GM18868 (cell line): ENCODE data around the gene CTCF.

ENCODE experiments used
- ATAC-seq: cut with Tn5 transposase; IDR thresholded peaks from one replicate; pipeline ENCODE4 v1.9.1; 2021; ENCODE audit warnings: mild to moderate bottlenecking, moderate library complexity; ENCODE audit not compliant: unreplicated experiment

CTCF gene

DNA sequence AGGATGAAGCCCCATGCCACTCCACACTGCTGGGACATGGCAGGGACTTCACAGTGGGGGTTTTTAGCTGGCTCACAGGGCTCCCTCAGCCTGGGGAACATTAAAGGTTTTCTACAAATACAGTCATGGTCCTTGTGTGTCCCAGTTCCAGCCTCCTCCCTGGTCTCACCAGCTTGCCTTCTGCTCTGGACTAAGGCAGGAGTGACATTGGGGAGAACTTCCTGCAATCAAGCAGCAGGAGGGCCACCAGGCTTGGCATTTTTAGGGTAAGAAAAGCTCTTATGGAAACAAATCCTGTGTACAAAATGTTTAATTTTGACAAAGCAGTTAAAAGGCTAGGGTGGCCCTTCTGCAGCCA is 100.3 kb downstream of the CTCF start:
- no peak for ATAC-seq

GRCh38 chr16:67663151-67663876 is 101.0 kb downstream of the CTCF start:
- no peak for ATAC-seq

DNA sequence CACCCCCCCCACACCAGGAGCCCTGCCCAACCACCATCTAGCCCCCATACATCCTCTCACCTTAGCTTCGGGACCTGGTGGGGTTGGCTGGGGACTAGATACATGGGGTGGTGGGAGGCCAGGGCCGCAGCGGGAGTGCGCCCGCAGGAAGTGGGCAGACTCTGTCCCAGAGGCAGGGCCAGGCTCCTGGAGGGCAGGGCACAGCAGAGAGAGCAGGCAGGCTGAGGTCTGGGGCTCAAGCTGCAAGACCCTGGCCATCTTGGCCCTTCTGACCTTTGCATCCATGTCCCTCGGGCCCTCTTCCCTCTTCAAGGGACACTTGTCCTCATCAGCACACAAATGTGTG is 101.5 kb downstream of the CTCF start:
- no peak for ATAC-seq

- no peak for ATAC-seq
Observed at GRCh38 chr16:67664258-67664657, 101.9 kb downstream of the CTCF start.

- no peak for ATAC-seq
Observed at GRCh38 chr16:67664871-67665270, 102.5 kb downstream of the CTCF start.

DNA sequence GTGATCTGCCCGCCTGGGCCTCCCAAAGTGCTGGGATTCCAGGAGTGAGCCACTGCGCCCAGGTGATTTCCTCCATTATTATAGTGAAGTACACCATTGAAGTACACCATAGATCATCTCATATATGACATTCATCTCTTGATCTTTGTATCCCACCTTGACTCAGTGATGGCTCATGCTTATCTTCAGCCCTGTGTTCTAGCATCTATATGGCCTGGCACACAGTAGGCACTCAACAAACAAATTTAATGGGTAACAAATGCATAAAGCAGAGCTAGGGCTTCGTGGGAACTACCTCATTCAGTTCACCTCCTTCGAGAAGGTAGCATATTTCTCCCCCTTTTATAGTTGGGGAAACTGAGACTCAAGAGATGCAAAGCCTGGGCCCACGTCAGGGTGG is 103.3 kb downstream of the CTCF start:
- ATAC-seq: no peak

GRCh38 chr16:67666032-67666551 is 103.8 kb downstream of the CTCF start:
- ATAC-seq: no peak

- ATAC-seq: peak; percentile 44
Observed at GRCh38 chr16:67666559-67667452, 104.5 kb downstream of the CTCF start, which contains the start of the genes C16orf86 and ENKD1. C16orf86 (plus strand) TSS chr16:67666814; CDS start chr16:67666971, 157 bp downstream. ENKD1 (minus strand) TSS chr16:67666750; CDS start chr16:67666442, 308 bp downstream.

GRCh38 chr16:67667453-67667816 is 105.1 kb downstream of the CTCF start:
- no peak for ATAC-seq

DNA sequence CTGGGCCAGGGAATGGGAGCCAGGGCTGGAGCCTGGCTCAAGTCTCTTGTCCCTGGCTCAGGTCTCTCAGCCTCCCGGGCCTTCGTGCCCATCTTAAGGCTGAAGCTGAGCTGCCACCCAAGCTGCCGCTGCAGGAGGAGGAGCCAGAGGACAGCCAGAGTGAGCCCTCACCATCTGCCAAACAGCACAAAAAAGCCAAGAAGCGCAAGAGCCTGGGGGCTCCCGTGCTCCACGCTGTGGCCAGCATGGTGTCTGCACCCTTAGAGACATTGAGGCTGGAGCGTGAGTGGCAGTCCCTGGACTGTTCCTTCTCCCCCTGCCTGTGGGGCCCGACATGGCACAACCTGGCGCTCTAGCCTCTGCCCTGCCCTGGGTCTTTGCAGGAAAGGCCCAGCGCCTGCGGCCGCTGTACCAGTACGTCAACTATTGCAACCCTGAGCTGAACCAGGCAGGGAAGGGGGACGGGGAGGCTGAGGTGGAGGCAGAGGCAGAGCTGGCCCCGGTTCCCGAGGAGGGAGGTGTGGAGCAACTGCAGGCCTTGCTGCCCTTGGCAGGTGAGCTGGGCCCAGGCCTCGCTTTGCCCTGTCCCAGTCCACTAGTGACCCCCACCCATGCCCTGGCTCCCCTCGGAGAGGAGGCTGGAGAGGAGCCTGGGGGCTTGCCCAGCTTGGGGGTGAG is 105.6 kb downstream of the CTCF start:
- ATAC-seq: peak; percentile 77

GRCh38 chr16:67668495-67669157 is 106.3 kb downstream of the CTCF start:
- ATAC-seq: no peak

- ATAC-seq: no peak
Observed at GRCh38 chr16:67669499-67670101, 107.3 kb downstream of the CTCF start.

- no peak for ATAC-seq
Observed at GRCh38 chr16:67672306-67672705, 110.0 kb downstream of the CTCF start.

DNA sequence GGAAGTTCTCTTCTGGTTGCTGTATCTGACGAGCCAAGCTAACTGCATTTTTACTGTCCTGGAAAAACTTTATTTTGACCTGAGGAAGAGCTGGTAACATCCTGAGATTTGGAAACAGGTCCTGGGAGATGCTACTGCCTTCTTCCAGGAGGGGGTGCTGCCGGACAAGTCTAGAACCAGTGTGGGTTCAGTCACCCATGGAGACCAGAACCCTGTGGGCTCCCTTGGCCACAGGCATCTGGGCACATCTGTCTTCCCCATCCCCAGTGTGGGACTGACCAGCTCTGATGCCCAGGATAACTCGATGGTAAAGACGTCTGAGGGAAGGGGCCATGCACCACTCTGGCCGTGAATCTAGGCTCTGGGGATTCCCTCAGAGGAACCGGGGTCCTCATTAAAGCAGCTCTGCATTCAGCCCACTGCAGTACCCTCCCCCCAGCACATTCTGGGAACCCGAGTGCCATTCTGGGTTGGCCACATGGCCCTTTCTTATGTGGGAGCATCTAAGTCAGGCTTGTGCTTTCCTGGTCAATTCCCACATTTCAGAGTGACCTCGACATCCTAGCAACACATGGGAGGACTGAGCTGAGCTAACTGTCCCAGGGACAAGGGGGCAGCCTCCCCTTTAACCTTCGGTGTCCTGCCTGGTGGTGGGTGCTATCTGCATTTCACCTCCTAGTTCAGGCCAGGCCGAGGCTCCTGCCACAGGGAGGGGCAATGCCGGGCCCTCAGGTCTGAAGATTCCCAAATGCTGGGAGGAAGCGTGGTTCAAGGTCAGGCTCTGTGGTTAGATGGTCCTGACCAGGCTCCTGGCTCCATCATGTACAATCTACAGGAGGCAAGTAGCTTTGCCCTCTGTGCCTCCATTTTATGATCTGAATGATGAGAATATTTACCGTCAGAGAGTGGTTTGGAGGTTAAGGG is 110.7 kb downstream of the CTCF start:
- no peak for ATAC-seq

- no peak for ATAC-seq
Observed at GRCh38 chr16:67673712-67674580, 111.6 kb downstream of the CTCF start.

GRCh38 chr16:67674851-67675578 is 112.7 kb downstream of the CTCF start:
- ATAC-seq: no peak

DNA sequence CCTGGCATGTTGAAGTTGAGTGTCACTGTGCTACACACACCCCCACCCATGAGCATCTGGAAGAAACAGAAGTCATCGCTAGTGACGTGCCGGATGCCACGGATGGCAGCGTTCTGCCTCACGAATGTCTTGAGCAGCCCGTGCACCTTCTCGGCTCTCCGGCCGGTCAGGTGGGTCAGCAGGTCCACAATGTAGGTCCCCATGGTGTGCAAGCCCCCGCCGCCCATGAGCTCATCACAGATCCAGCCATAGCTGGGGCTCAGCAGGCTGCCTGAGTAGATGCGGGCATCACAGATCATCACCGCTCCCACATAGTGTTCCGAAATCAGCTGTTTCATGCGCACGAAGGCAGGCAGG is 113.2 kb downstream of the CTCF start:
- no peak for ATAC-seq

GRCh38 chr16:67675999-67676398 is 113.7 kb downstream of the CTCF start:
- no peak for ATAC-seq
